NCI-H2107 (cell line): ENCODE data around the gene WWOX.

Experiments
- DNase-seq: peaks from one replicate; lab custom pipeline; 2025; lab: John Stamatoyannopoulos, UW

Gene WWOX

DNA sequence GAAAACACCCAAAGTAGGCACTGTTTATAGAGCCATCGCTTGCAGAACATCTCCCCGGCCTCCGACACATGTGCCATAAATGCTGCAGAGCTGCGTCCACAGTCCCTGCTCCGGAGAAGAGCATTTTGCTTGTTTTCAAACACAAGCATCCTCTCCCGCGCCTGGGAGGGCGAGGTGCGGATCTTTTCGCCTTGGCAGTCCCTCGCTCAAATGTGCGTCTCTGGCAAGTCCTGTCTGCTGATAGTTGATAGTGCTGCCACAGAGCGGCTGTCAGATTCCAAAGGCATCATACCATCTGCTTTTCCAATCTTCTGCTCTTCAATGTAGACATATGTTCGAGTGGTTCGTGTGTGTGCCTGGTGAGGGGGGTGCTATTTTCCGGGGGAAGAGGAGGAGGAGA is 897.3 kb downstream of the WWOX start:
- DNase-seq = no peak

DNA sequence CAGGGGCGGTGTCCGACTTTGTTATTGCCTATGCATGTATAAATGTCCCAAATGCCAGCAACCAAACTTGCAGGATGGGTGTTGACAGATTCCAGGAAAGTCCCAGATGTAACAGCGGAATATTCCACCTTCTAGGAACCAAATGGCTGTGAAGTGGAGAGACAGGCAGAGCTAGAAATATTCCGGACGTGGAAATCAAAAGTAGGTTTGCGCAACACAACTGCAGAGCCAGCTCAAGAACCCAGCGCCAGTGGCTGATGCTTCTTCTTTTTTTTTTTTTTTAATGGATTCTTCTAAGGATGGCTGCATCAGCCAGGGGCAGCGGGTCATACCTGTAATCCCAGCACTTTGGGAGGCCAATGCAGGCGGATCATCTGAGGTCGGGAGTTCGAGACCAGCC is 899.4 kb downstream of the WWOX start:
- DNase-seq = no peak

DNA sequence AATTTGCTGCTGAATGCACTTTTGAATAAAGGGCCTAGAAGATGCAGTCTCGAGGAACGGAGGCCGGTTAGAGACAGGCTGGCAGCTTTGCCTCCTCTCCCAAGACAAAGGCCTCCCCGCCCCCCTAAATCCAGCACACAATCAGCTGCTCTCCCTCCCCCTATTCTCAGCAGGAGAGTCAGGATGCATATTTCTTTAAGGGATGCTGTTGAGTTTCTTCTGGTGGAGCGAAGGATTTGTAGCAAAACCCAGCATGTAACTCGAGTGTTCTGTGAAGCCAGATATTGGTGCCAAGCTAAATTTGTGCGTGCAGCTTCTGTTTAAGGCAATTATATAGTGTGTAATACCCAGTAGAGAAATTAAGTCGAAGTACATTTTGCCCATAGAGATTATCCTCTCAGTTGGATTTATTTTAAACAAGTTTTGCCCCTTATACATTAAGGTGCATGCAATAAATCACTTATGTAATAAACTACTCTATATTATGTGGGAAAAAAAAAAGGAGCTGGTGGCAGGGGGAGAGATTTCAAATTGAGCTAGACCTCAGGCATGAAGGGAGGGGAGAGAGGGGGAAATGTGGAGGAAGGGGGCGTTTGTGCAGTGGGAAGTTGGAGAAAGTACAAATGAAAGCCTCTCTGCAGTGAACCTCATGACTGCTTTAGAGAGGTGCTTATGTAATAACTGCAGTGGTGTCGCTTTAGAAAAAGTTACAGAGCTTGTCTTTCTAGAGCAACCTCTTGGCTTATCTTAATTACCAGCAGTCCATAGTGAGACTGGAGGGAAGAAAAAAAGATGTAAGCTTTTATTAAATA is 901.9 kb downstream of the WWOX start:
- DNase-seq = no peak

DNA sequence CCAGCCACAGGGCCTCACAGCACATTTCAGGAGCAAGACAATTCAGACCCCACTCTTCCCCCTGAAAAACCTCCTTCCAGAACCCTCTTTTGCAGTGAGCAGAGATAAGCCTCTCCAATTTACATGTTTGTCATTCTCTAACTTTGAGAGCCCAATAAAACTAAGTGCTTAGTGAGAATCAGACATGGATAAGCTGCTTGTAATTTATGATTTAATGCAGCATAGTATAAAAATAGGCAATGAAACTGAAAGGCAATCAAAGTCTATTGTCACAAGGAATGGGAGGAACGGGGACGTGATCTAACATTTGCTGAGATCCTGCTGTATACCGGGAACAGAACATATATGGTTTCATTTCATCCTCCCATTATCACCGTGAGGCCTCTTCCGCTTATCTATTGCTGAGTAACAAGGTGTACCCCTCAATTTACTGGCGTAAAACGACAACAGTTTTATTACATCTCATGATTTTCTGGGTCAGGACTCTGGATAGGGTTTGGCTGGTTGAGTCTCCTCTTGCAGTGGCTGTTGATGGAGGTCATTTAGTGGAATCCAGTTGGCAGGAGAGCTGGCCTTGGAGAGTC is 903.7 kb downstream of the WWOX start:
- DNase-seq = no peak

DNA sequence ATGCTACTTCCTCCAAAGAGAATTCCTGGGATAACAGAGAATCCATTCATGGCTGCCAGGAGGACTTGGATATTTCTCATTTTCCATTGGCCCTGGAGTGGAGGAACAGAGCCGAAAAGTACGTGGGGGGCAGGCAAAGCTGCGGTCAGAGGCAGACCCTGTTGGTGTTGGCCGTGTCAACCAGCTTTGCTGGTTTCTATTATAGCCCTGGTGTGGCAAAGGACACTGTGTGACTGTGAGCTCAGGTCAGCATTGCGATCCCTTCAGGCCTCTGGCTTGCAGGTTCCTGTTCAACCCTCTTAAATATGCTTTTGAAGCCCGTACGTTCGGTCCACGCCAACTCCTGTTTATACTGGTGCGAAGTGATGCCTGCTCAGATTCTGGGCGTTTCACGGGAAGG is 904.9 kb downstream of the WWOX start:
- no peak for DNase-seq

DNA sequence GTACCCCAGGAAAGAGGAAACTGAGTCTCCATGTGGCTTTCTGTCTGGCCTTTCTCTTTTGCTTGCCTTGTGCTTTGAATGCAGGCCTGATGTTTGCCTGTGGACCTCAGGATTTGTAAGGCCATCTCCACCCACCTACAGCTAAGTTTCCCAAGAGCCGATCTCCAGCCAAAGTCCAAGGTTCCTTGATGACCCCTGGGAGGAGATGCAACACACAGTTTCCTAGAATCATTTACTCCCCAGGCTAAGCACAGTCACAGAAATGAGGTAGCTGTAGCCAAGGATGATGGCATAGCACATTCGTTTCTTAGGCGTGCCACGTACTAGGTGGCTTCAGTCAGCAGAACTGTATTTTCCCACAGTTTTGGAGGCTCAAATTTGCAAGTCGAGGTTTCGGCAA is 905.6 kb downstream of the WWOX start:
- no peak for DNase-seq

DNA sequence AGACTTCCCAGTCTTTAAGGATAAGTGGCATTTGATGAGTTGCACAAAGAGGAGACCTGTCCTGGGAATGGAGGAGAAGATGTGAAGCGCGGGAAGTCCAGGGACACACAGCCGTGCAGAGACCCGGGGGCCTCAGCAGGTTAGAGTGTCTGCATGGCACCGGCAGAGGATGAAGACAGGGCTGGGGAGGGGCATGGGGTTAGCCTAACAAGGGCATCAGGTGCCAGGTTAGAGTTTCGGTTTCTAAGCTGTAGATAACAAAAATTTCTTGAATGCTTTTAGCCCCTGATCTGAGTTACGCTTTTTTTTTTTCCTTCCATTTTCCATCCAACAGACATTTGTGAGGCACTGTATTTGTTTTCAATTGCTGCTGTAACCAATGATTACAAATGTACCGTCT is 906.8 kb downstream of the WWOX start:
- DNase-seq = no peak

DNA sequence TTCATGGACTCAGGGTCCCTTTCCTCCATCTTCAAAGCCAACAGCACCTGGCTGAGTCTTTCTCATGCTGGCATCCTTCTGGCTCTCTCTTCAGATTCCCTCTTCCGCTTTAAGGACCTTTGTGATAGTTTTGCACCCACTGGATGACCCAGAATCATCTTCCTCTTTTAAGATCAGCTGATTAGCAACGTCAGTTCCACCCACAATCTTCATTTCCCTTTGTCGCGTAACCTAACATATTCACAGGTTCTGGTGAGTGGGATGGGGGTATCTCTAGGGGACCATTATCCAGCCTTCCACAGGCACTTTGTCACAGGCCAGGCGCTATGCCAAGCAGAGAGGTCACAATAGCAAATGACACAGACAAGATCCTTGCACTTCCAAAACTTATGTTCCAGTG is 907.3 kb downstream of the WWOX start:
- DNase-seq = no peak

DNA sequence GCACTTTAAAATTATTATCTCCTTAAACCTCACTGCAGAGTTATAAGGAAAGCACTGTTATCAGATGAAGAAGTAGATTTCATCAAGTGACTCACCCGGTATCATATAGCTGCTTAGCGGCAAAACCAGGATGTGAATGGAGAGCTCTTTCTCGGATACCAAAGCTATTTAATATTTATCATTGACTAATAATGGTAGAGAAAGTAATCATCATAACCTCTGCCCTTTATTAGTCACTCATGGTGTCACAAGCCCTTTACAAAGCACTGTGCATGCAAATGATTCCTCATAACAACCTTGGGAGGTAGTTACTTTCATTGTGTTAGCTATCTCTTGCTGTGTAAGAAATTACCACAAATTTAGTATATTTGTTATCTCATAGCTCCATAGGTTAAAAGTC is 908.2 kb downstream of the WWOX start:
- DNase-seq = no peak

DNA sequence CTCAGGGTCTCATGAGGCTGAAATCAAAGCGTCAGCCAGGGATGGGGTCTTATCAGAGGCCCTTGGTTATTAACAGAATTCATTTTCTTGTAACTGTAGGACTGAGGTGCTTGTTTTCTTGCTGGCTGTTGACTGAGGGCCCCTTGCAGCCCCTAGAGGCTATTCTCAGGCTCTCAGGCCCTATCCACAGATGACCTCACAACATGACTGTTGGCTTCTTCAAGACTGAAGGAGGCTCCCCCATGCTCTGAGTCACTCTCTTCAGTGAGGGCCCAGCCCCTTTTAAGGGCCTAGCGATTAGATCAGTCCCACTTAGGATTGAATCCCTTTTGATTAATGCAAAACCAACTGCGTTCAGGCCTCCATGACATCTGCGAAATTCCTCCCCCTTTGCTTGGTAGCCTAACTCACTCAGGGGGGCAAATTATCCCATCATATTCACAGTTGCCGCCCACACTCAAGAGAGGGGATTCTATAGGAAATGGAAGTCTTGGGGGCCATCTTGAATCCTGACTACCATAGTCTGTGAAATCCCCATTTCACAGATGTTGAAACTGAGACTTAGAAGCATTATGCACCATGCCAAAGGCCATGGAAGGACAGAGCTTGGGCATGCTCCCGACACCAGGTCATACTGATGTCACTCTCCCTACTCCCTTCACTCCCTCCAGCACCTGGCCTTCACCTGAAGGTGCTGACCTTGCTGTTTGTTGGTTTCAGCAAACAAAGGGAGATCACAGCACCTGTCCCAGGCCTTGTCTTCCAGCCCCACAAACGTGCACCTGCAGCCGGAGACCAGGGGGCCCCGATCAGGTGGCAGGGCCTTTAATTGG is 908.8 kb downstream of the WWOX start:
- DNase-seq = no peak

DNA sequence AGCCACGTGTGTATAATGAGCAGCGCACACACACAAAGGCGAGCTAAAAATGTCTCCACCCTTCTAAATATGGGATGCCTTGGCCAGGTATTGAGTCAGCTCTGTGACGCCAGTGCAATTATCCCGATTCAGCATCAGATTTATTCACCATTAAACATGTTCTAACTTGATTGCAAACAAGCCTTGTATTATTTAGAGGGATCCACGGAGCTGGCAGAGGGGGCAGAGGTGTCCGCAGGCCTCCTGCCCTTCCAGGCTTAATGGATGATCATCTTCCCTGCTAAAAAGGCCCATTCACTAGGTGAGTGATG is 909.4 kb downstream of the WWOX start:
- DNase-seq = peak; percentile 49

DNA sequence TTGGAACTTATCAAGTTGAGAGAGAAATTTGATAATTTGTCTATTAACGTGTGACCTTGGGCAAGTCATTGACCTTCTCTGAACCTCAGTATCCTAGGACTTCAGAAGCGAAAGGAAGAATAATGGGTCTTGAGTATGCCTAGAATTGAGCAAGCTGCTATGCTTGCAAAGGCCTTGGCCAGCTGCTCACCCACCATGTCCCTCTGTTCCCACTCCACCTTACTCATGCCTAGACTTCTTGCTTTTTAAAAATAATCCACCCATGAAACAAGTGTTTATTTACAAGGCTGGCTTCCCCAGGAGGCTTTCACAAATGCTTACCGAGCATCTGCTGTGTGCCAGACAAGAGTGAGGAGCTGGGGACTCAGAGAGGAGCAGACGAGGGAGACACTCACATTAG is 910.4 kb downstream of the WWOX start:
- DNase-seq = peak; percentile 33

DNA sequence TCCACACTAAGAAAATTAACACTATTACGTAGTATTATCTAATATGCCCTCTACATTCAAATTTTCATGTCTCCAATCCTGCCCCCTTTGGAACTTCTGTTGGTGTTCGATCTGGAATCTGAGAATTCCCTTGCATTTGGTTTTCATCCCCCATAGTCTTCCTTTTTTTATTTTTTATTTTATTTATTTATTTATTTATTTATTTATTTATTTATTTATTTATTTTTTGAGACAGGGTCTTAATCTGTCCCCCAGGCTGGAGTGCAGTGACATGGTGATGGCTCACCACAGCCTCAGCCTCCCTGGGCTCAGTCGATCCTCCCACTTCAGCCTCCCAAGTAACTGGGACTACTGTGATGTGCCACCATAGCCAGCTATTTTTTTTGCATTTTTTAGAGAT is 911.8 kb downstream of the WWOX start:
- no peak for DNase-seq

DNA sequence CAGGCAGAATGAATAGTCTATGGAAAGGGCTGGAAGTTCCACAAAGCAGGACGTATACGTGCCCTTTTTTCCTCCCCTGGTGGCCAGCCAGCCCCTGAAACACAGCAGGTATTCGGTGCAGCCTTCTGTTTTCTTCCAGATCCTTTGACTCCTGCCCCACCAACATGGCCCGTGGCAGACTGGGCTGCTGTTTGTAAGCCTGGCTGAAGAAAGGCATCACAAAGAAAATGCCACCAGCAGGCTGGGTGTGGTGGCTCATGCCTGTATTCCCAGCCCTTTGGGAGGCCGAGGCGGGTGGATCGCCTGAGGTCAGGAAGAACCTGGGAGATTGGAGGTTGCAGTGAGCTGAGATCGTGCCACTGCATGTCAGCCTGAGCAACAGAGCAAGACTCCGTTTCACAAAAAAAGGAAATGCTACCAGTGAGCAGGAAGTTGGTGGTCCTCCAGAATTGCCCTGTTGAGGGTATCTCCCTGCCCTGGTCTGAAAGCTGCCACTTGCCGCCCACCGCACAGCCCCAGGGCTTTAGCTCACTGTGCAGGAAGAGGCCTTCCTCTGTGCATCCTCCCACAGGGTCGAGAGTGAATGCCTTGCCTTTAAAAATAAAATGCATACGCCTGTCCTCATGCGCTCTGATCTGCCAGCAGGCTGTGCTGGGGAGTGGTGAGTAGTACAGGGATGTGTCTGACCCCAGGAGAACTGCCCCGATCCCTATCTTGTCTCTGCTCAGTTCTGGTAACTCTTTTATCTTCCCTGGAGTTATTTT is 913.4 kb downstream of the WWOX start:
- no peak for DNase-seq

DNA sequence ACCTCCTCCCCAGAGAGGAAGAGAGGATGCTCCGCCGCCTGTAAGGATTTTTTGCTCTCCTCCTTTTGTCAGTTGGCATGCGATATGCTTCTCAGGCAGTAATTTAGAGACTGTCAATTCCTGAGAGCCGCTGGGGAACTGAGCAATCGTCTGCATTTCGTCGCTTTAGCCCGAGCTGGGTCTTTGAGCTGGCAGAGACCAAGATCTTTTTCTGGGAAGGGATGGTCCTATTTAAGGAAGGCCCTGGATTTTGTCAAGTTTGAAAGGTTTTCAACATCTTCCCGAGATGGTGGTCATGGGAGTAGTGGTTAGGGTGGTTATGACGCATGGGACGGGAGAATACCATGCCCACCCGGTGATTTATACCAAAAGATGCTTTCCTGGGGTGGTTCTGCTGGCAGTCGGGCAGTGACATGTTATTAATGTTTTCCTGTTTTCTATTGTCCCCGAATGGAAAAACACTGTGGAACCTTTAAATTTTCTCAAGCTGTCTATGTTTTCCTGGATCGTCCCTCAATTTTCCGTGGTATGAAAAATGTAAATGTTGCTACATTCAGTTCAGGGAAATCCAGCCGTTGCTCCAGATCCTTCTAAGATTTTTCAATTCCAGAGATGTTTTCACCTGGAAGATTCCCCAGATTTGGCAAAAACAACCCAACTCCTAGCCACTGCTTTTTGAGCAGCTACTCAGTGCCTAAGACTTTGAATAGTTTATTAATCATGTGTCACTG is 914.6 kb downstream of the WWOX start:
- no peak for DNase-seq

DNA sequence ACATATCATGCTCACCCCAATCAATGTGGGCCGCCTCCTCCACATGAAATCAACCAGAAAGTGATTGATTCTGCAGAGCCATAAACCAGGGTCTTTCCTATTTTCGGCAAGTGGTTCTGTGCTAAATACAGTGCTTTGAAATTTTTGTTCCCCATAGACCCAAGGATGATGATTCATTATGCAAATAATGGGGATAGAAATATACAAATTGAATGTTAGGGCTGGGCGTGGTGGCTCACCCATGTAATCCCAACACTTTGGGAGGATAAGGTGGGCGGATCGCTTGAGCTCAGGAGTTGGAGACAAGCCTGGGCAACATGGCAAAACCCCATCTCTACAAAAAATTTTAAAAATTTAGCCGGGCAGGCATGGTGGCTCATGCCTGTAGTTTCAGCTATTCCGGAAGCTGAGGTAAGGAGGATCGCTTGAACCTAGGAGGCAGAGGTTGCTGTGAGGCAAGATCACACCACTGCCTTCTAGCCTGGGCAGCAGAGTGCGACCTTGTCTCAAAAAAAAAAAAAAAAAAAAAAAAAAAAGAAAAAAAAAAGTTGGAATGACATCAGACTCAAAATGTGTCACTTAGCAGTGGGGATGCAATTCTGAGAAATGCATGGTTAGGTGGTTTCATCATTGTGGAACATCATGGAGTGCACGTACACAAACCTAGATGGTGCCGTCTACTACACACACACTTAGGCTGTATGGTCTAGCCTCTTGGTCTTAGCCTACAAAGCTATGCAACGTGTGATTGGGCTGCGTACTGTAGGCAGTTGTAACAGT is 919.4 kb downstream of the WWOX start:
- DNase-seq = no peak

DNA sequence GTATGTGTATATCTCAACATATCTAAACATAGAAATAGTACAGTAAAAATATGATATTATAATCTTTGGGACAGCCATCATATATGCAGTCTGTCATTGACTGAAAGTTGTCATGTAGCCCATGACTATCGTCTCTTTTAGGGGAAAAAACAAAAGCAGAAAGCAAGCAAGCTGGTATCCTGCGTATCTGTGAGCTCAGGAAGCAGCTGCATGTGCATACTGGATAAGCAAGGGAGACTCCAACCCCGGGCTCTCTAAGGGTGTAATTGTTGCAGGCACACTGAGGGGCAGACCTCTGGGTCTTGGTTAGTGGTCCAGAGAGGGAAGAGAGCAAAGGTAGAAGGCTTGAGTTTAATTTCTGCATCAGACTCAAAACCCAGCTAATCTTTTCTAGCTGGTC is 920.0 kb downstream of the WWOX start:
- no peak for DNase-seq

DNA sequence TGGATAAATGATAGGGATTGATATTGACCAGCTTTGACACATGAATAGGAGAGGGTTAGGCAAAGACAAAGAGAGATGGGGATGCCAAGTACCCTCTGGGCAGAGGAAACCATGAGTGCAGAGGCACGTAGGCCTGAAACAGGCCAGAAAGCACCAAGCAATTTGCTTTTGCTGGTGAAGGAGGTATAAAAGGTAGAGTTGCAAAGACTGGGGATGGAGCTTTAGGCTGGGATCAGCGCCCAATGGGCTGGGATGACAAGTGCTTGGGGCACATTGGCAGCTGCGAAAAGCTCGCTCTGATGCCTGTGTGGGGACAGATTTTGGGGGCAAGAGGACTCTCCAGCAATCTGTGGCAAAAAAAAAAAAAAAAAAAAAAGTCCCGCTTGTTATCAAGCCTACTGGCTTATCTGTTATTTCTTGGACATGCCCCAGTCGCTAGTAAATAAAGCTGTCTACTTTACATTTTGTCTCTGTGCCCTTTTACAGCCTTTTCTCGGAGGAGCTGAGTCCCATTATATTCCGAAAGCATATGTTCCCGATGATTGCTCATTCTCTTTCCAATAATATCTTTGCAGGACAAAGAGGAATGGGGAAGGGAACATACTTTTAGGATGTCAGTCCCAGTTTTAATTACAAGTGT is 922.7 kb downstream of the WWOX start:
- no peak for DNase-seq

DNA sequence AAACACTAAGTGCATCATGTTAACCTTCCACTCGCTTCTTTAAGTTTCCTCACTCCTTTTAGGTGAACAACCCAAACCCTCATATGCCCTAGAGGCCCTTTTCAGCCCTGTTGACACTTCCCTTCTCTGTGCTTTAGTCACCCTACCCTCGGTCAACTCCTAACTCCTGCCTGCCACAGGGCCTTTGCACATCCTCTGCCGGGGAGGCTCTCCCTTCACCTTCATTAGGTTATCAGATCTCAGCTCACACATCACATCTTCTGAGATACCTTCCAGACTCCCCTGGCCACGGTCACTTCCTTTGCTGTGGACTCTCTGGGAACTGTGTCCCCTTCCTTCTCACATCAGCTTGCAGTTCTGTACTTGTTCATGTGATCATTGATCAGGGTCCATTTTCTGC is 926.7 kb downstream of the WWOX start:
- DNase-seq = no peak

DNA sequence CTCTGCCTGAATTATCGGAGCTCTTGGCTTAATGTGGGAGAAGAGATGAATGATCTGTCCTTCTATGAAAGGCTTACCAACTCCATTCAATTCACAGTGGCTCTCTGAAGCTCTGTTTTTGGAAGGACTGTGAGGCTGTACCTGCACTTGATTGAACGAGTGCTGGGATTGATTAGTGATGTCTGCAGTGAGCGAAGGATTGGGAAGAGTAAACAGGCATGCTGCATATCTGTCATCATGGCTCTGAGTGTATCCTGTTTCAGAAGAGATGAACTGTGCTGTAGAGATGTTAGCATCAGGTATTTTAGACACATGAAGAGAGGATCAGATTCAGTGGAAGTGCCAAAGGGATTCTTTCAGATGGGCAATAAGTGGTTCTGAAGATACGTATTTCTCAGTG is 937.1 kb downstream of the WWOX start:
- DNase-seq = no peak
